BJ (cell line): ENCODE measurements around the gene MAN2A1. TPM values are rescaled to one million over a fixed set of nuclear protein-coding genes. Genes with fewer than 3 reads are reported as not detected.

Source experiments
- CTCF ChIA-PET: fragments of 350-600 bp; formaldehyde crosslinking; extraction: SDS; loops from one replicate; lab custom pipeline; 2021; ENCODE audit warnings: antibody characterized with exemption, inconsistent platforms; lab: Yijun Ruan, JAX
- POLR2A ChIA-PET: fragments of 300-600 bp; sonication (Branson Sonifier 250); formaldehyde crosslinking; extraction: SDS; loops from one replicate; lab custom pipeline; 2021; ENCODE audit warnings: antibody characterized with exemption; lab: Charles Lee
- DNase-seq: peaks from one replicate; pipeline ENCODE4 v3.0.0-alpha.2; 2011; ENCODE audit warnings: low read depth
- H3K27me3 ChIP-seq: 2 replicates; pipeline ENCODE4 v1.6.0; 2011; ENCODE audit warnings: low read length; ENCODE audit not compliant: control insufficient read depth, insufficient read depth
- H3K36me3 ChIP-seq: 2 replicates; pipeline ENCODE4 v1.5.1; 2011; ENCODE audit warnings: low read length; ENCODE audit not compliant: control insufficient read depth, insufficient read depth
- H3K4me3 ChIP-seq: 2 replicates; pipeline ENCODE4 v1.5.1; 2011; ENCODE audit warnings: low read depth, mild to moderate bottlenecking, control low read depth, low read length
- CTCF ChIP-seq: IDR thresholded peaks from 2 replicates; pipeline ENCODE4 v1.5.1; 2011; ENCODE audit warnings: low read depth, mild to moderate bottlenecking, control low read depth, inconsistent platforms, low read length, moderate library complexity; ENCODE audit not compliant: insufficient read depth
- polyA plus RNA-seq: library from polyadenylated mRNA; depleted of rRNA; stranded (reverse); fragments of >200 nt; gene quantifications from 2 replicates; pipeline ENCODE4 v1.2.3, GENCODE V29; 2011

Gene MAN2A1
- polyA plus RNA-seq, 1 experiment = 18.4 TPM

GRCh38 chr5:109703166-109703565, 13.4 kb downstream of the MAN2A1 start:
- no peak overlapping the region for H3K4me3 ChIP-seq
- POLR2A ChIA-PET = no interaction called here
- no peaks in the 10 kb centered on the region for H3K27me3 ChIP-seq
- TF ChIP-seq CTCF = no peak
- DNase-seq = no peak
- H3K36me3 ChIP-seq = no peaks in the 10 kb centered on the region; the same call in 1 of the 2 replicates
- CTCF ChIA-PET = interaction anchor here (0.8 kb wide), 1 partner anchor 38 kb away, joined by 3 read pairs; no protein-coding TSS in a partner anchor

GRCh38 chr5:109703829-109704228, 14.1 kb downstream of the MAN2A1 start:
- Histone ChIP-seq H3K36me3 (no peaks in the 10 kb centered on the region; the same call in 1 of the 2 replicates), H3K4me3 (no peak overlapping the region), H3K27me3 (no peaks in the 10 kb centered on the region)
- ChIA-PET POLR2A (no interaction called here), CTCF (interaction anchor here (0.8 to 1.0 kb wide), 2 partner anchors 12 to 38 kb away, joined by 3 read pairs; no protein-coding TSS in a partner anchor)
- no peak for DNase-seq
- TF ChIP-seq CTCF = no peak

GRCh38 chr5:109704282-109704952, 14.7 kb downstream of the MAN2A1 start:
- no peak overlapping the region for H3K4me3 ChIP-seq
- no peak for TF ChIP-seq CTCF
- no peak for DNase-seq
- no peaks in the 10 kb centered on the region; the same call in 1 of the 2 replicates for H3K36me3 ChIP-seq
- H3K27me3 ChIP-seq = no peaks in the 10 kb centered on the region
- POLR2A ChIA-PET = no interaction called here
- CTCF ChIA-PET = interaction anchor here (0.7 to 1.0 kb wide), 2 partner anchors 12 to 22 kb away, joined by 3 read pairs; no protein-coding TSS in a partner anchor

GRCh38 chr5:109705596-109705995, 15.9 kb downstream of the MAN2A1 start:
- H3K27me3 ChIP-seq = no peaks in the 10 kb centered on the region
- CTCF ChIA-PET = no interaction called here
- H3K36me3 ChIP-seq = no peaks in the 10 kb centered on the region
- DNase-seq = no peak
- H3K4me3 ChIP-seq = no peak overlapping the region
- POLR2A ChIA-PET = no interaction called here
- no peak for TF ChIP-seq CTCF

GRCh38 chr5:109706095-109706494, 16.4 kb downstream of the MAN2A1 start:
- POLR2A ChIA-PET = no interaction called here
- CTCF ChIA-PET = interaction anchor here (0.8 to 1.8 kb wide), 2 partner anchors 15 to 22 kb away, joined by 3 read pairs; no protein-coding TSS in a partner anchor
- no peaks in the 10 kb centered on the region for H3K27me3 ChIP-seq
- H3K36me3 ChIP-seq = no peaks in the 10 kb centered on the region
- no peak for TF ChIP-seq CTCF
- DNase-seq = no peak
- no peak overlapping the region for H3K4me3 ChIP-seq
